ENCODE data around the gene AIG1.
"Not testable (repeated sequence)": the region's sequence is repeated elsewhere in the genome, so short reads cannot be mapped to it uniquely, and the experiment has no call there.

AIG1 gene

DNA sequence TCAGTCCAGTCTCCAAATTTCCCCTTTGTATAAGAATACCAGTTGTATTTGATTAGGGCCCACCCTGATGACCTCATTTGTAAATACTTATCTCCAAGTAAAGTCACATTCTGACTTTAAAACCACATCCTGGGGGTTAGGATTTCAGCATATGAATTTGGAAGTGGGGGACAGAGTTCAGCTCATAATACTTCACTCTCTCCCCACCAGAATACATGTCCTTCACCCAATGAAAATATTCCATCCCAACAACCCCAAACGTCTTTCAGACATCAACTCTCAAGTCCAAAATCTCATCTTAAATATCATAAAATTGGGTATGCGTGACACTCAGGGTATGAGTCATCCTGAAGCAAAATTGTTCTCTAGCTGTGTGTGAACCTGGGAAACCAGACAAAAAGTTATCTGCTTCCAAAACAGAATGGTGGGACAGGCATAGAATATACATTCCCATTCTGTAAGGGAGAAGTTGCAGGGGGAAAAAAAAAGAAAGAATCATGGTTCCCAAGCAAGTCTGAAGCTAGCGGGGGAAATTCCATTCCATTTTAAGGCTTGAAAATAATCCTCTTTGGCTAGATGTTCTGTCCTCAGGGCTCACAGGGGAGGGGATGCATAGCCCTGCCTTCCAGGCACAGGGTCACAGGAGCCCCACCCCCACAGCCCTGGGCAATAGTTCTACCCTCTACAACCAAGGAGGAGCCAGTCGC, 275.9 kb downstream of the AIG1 start:
- Histone ChIP-seq H3K27ac (ENCODE audit: insufficient read depth in 1 of 2, low read depth in 1 of 2, low read length in 2 of 2, poor library complexity in 1 of 2, severe bottlenecking in 2 of 2) (no peak overlapping the region), H3K4me1 (ENCODE audit: control extremely low read depth in 1 of 4, control insufficient read depth in 4 of 4, insufficient read depth in 4 of 4, low read length in 3 of 4) (no peaks in the 10 kb centered on the region), H3K9me3 (ENCODE audit: control extremely low read depth in 1 of 5, control insufficient read depth in 4 of 5, insufficient read depth in 2 of 5, low read depth in 1 of 5, low read length in 4 of 5) (peaks cover 0 to 3% (median 0%) of the 10 kb centered on the region in 5 experiments), H3K4me3 (ENCODE audit: control insufficient read depth in 1 of 7, extremely low read depth in 1 of 7, insufficient read depth in 4 of 7, low read depth in 2 of 7, low read length in 6 of 7) (no peak overlapping the region), H3K36me3 (ENCODE audit: control insufficient read depth in 4 of 4, insufficient read depth in 4 of 4, low read length in 3 of 4) (no peaks in the 10 kb centered on the region), H3K27me3 (replicated peaks in 2 of 5; ENCODE audit: control insufficient read depth in 4 of 5, insufficient read depth in 5 of 5, low read length in 4 of 5) (no peaks in the 10 kb centered on the region)
- DNase-seq = no peak
- POLR2A ChIA-PET = no interaction called here
- CTCF ChIA-PET = interaction anchor here (1.1 to 1.9 kb wide), 2 partner anchors 12 to 13 kb away, joined by 3 to 8 read pairs; no protein-coding TSS in a partner anchor
- 100% methylated on average over 3 of the region's 4 CpGs for WGBS (ENCODE audit: insufficient coverage)

DNA sequence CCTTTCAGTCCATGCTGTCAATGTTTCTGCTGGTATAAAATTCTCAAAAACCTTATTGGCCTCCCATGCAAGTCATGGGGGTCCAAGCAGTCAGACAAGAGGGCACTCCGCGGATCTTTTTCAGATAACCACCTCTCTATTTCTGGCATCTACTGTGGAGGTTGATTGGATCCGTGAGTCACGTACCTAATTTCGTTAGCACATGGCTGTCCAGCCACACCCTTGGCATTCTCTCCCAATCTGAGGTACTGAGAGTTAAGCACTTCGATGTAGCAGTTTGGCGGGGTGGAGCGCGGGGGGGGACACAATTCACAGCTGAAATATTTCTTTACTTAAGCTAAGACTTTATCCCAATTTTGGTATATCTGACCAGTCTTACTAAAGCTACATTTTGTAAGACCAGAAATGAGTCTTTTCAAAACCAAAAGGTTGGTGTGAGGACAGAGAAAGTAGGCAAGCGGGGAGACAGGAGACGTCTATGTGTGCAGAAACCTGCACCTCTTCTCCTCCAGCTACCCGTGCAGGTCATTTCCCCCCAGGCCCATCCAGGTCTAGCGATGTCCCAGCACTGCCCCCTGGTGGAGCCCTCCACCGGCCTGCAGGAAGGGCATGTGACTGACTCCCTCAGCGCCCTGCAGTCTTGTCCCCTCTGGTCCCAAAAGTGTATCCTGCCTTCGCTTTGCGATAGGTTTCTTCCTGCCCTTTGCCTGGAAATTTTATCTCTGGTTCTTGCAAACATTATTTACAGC, 276.7 kb downstream of the AIG1 start:
- peak; percentile 7 to 34 (median 13) for DNase-seq
- Histone ChIP-seq H3K27ac (ENCODE audit: insufficient read depth in 1 of 2, low read depth in 1 of 2, low read length in 2 of 2, poor library complexity in 1 of 2, severe bottlenecking in 2 of 2) (no peak overlapping the region), H3K36me3 (ENCODE audit: control insufficient read depth in 4 of 4, insufficient read depth in 4 of 4, low read length in 3 of 4) (no peaks in the 10 kb centered on the region), H3K4me1 (ENCODE audit: control extremely low read depth in 1 of 4, control insufficient read depth in 4 of 4, insufficient read depth in 4 of 4, low read length in 3 of 4) (no peaks in the 10 kb centered on the region), H3K4me3 (ENCODE audit: control insufficient read depth in 1 of 7, extremely low read depth in 1 of 7, insufficient read depth in 4 of 7, low read depth in 2 of 7, low read length in 6 of 7) (no peak overlapping the region), H3K27me3 (replicated peaks in 2 of 5; ENCODE audit: control insufficient read depth in 4 of 5, insufficient read depth in 5 of 5, low read length in 4 of 5) (no peaks in the 10 kb centered on the region), H3K9me3 (ENCODE audit: control extremely low read depth in 1 of 5, control insufficient read depth in 4 of 5, insufficient read depth in 2 of 5, low read depth in 1 of 5, low read length in 4 of 5) (peaks cover 0 to 3% (median 0%) of the 10 kb centered on the region in 5 experiments)
- WGBS (ENCODE audit: insufficient coverage) = 93% methylated on average over 14 of the region's 17 CpGs
- CTCF ChIA-PET = interaction anchor here (0.7 to 1.9 kb wide), 3 partner anchors 11 to 13 kb away, joined by 3 to 8 read pairs (median 4); no protein-coding TSS in a partner anchor
- POLR2A ChIA-PET = no interaction called here

DNA sequence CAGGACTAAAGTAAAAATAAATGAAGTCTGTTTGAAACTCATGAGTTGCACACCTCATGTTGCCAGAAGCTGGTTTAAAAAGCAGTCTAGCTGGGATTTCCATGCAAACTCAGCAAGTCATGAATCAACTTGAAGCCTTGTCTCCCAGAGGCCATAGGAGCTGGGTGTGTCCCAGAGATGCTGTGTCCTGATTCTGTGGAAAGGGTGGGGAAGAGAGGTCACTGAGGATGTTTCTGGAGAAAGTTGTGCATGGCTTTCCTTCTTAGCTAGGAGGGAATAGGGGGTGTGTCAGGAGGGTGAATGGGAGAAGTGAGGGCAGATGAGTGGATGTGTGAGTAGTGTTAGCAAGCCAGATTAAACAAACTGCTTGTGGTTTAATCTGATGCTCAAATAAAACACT, 278.5 kb downstream of the AIG1 start:
- ChIA-PET POLR2A (no interaction called here), CTCF (no interaction called here)
- Histone ChIP-seq H3K27ac (ENCODE audit: insufficient read depth in 1 of 2, low read depth in 1 of 2, low read length in 2 of 2, poor library complexity in 1 of 2, severe bottlenecking in 2 of 2) (no peak overlapping the region), H3K4me3 (ENCODE audit: control insufficient read depth in 1 of 7, extremely low read depth in 1 of 7, insufficient read depth in 4 of 7, low read depth in 2 of 7, low read length in 6 of 7) (no peak overlapping the region), H3K36me3 (ENCODE audit: control insufficient read depth in 4 of 4, insufficient read depth in 4 of 4, low read length in 3 of 4) (no peaks in the 10 kb centered on the region), H3K27me3 (replicated peaks in 2 of 5; ENCODE audit: control insufficient read depth in 4 of 5, insufficient read depth in 5 of 5, low read length in 4 of 5) (no peaks in the 10 kb centered on the region), H3K9me3 (ENCODE audit: control extremely low read depth in 1 of 5, control insufficient read depth in 4 of 5, insufficient read depth in 2 of 5, low read depth in 1 of 5, low read length in 4 of 5) (peaks cover 0 to 3% (median 0%) of the 10 kb centered on the region in 5 experiments), H3K4me1 (ENCODE audit: control extremely low read depth in 1 of 4, control insufficient read depth in 4 of 4, insufficient read depth in 4 of 4, low read length in 3 of 4) (no peaks in the 10 kb centered on the region)
- no peak for DNase-seq

DNA sequence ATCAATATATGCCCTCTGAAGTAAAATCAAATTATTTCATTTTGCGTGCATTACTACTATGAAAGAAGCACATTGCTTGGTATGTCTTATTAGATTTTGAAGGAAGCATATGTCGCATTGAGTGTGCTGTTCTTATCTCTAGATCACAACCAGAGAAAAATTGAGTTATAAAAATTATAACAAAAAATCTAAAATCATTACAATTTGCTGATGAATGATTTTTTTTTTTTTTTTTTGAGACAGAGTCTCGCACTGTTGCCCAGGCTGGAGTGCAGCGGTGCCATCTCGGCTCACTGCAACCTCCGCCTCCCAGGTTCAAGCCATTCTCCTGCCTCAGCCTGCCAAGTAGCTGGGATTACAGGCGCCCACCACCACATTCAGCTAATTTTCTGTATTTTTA, 284.8 kb downstream of the AIG1 start:
- H3K4me1 ChIP-seq (ENCODE audit: control extremely low read depth in 1 of 4, control insufficient read depth in 4 of 4, insufficient read depth in 4 of 4, low read length in 3 of 4); H3K9me3 ChIP-seq (ENCODE audit: control extremely low read depth in 1 of 5, control insufficient read depth in 4 of 5, insufficient read depth in 2 of 5, low read depth in 1 of 5, low read length in 4 of 5); H3K4me3 ChIP-seq (ENCODE audit: control insufficient read depth in 1 of 7, extremely low read depth in 1 of 7, insufficient read depth in 4 of 7, low read depth in 2 of 7, low read length in 6 of 7); CTCF ChIA-PET; H3K27ac ChIP-seq (ENCODE audit: insufficient read depth in 1 of 2, low read depth in 1 of 2, low read length in 2 of 2, poor library complexity in 1 of 2, severe bottlenecking in 2 of 2); POLR2A ChIA-PET; DNase-seq; H3K27me3 ChIP-seq (replicated peaks in 2 of 5; ENCODE audit: control insufficient read depth in 4 of 5, insufficient read depth in 5 of 5, low read length in 4 of 5); H3K36me3 ChIP-seq (ENCODE audit: control insufficient read depth in 4 of 4, insufficient read depth in 4 of 4, low read length in 3 of 4): not testable (repeated sequence)
- WGBS (ENCODE audit: insufficient coverage) = no CpG with 5 or more reads among the region's 7 CpGs

DNA sequence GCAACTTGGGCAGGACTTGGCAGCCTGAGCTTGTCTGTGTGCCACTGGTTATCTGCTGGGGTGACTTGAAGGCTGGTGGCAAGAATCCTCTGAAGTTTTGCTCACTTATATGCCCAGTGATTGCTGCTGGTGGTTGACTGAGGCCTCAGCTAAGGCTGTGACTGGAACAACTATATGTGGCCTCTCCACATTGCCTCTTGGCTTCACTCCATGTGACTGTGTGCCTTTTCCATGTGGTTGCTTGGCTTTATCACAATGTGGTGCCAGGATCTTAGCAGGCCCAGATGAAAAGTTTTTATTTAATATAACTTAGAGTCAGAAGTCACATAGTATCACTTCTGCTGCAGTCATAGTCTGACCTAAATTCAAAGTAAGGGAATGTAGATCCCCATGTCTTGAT, 285.3 kb downstream of the AIG1 start:
- ChIA-PET CTCF (no interaction called here), POLR2A (no interaction called here)
- H3K27ac ChIP-seq (ENCODE audit: insufficient read depth in 1 of 2, low read depth in 1 of 2, low read length in 2 of 2, poor library complexity in 1 of 2, severe bottlenecking in 2 of 2) = no peak overlapping the region
- H3K9me3 ChIP-seq (ENCODE audit: control extremely low read depth in 1 of 5, control insufficient read depth in 4 of 5, insufficient read depth in 2 of 5, low read depth in 1 of 5, low read length in 4 of 5) = no peaks in the 10 kb centered on the region
- no peak overlapping the region for H3K4me3 ChIP-seq (ENCODE audit: control insufficient read depth in 1 of 7, extremely low read depth in 1 of 7, insufficient read depth in 4 of 7, low read depth in 2 of 7, low read length in 6 of 7)
- DNase-seq = no peak
- H3K36me3 ChIP-seq (ENCODE audit: control insufficient read depth in 4 of 4, insufficient read depth in 4 of 4, low read length in 3 of 4) = no peaks in the 10 kb centered on the region
- H3K4me1 ChIP-seq (ENCODE audit: control extremely low read depth in 1 of 4, control insufficient read depth in 4 of 4, insufficient read depth in 4 of 4, low read length in 3 of 4) = no peaks in the 10 kb centered on the region
- H3K27me3 ChIP-seq (replicated peaks in 2 of 5; ENCODE audit: control insufficient read depth in 4 of 5, insufficient read depth in 5 of 5, low read length in 4 of 5) = no peaks in the 10 kb centered on the region

DNA sequence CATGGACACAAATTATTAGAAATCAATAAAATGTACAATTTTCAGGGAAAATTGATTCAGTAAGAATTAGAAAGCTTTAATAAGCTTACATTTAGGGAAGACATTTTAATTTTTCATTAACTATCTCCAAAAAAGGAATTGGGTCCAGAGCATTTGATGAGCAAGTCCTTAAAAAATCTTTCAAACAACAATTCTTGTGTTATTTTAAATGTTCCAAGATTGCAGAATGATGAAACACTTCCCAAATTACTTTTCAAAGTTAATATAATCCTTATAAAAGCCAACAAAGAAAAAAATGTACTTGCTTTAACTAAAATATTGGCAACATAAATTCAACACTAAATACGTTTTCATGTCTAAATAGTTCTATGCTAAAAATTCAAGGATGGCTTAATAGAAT, 287.8 kb downstream of the AIG1 start:
- Histone ChIP-seq H3K27ac (ENCODE audit: insufficient read depth in 1 of 2, low read depth in 1 of 2, low read length in 2 of 2, poor library complexity in 1 of 2, severe bottlenecking in 2 of 2) (no peak overlapping the region), H3K9me3 (ENCODE audit: control extremely low read depth in 1 of 5, control insufficient read depth in 4 of 5, insufficient read depth in 2 of 5, low read depth in 1 of 5, low read length in 4 of 5) (no peaks in the 10 kb centered on the region), H3K36me3 (ENCODE audit: control insufficient read depth in 4 of 4, insufficient read depth in 4 of 4, low read length in 3 of 4) (no peaks in the 10 kb centered on the region), H3K4me1 (ENCODE audit: control extremely low read depth in 1 of 4, control insufficient read depth in 4 of 4, insufficient read depth in 4 of 4, low read length in 3 of 4) (no peaks in the 10 kb centered on the region), H3K27me3 (replicated peaks in 2 of 5; ENCODE audit: control insufficient read depth in 4 of 5, insufficient read depth in 5 of 5, low read length in 4 of 5) (no peaks in the 10 kb centered on the region), H3K4me3 (ENCODE audit: control insufficient read depth in 1 of 7, extremely low read depth in 1 of 7, insufficient read depth in 4 of 7, low read depth in 2 of 7, low read length in 6 of 7) (no peak overlapping the region)
- ChIA-PET POLR2A (no interaction called here), CTCF (interaction anchor here (2.9 kb wide), 1 partner anchor 11 kb away, joined by 8 read pairs; no protein-coding TSS in a partner anchor)
- no CpG with 5 or more reads among the region's 1 CpG for WGBS (ENCODE audit: insufficient coverage)
- DNase-seq = no peak

DNA sequence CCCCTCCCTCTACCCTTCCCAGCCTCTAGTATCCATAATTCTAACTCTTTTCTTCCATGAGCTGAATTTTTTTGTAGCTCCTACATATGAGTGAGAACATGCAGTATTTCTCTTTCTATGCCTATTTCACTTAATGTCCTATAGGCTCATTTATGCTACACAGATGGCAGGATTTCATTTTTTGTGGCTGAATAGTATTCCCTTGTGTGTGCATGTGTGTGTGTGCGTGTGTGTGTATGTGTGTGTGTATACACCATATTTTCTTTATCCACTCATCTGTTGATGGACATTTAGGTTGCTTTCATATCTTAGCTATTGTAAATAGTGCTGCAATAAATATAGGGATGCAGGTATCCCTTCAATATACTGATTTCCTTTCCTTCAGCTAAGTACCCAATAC, 288.8 kb downstream of the AIG1 start:
- Histone ChIP-seq H3K27me3 (replicated peaks in 2 of 5; ENCODE audit: control insufficient read depth in 4 of 5, insufficient read depth in 5 of 5, low read length in 4 of 5) (no peaks in the 10 kb centered on the region), H3K36me3 (ENCODE audit: control insufficient read depth in 4 of 4, insufficient read depth in 4 of 4, low read length in 3 of 4) (no peaks in the 10 kb centered on the region), H3K27ac (ENCODE audit: insufficient read depth in 1 of 2, low read depth in 1 of 2, low read length in 2 of 2, poor library complexity in 1 of 2, severe bottlenecking in 2 of 2) (no peak overlapping the region), H3K4me1 (ENCODE audit: control extremely low read depth in 1 of 4, control insufficient read depth in 4 of 4, insufficient read depth in 4 of 4, low read length in 3 of 4) (no peaks in the 10 kb centered on the region), H3K9me3 (ENCODE audit: control extremely low read depth in 1 of 5, control insufficient read depth in 4 of 5, insufficient read depth in 2 of 5, low read depth in 1 of 5, low read length in 4 of 5) (peaks cover 0 to 5% (median 0%) of the 10 kb centered on the region in 5 experiments), H3K4me3 (ENCODE audit: control insufficient read depth in 1 of 7, extremely low read depth in 1 of 7, insufficient read depth in 4 of 7, low read depth in 2 of 7, low read length in 6 of 7) (no peak overlapping the region)
- ChIA-PET POLR2A (no interaction called here), CTCF (interaction anchor here (2.9 kb wide), 1 partner anchor 12 kb away, joined by 8 read pairs; no protein-coding TSS in a partner anchor)
- WGBS (ENCODE audit: insufficient coverage) = no CpG with 5 or more reads among the region's 1 CpG
- no peak for DNase-seq

Data from common myeloid progenitor, CD34-positive (primary cell).